NCI-H226 (cell line): ENCODE measurements around the gene OR2B6.

Source experiments
- DNase-seq: peaks from one replicate; pipeline ENCODE4 v3.0.0-alpha.2; 2015

Gene OR2B6

GRCh38 chr6:28001351-28001750 is 44.3 kb downstream of the OR2B6 start:
- DNase-seq: no peak

DNA sequence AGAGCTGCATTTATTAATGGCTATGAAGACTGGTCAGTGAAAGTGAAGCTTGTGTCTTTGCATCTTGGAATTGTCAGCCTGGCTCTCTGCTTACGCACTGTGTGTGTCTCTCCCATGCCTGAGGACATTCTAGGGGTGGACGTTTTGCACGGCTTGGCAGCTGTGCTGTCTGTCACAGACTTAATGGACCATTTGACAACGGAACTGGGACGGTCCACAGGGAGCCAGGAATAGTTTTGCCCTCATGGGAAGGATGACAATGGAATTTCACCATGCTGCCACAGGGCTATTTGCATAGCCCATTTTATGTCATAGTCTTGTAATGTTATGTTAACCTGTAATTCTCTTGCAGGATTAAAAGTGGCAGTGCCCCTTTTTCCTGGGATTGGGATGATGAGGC is 44.7 kb downstream of the OR2B6 start:
- no peak for DNase-seq

DNA sequence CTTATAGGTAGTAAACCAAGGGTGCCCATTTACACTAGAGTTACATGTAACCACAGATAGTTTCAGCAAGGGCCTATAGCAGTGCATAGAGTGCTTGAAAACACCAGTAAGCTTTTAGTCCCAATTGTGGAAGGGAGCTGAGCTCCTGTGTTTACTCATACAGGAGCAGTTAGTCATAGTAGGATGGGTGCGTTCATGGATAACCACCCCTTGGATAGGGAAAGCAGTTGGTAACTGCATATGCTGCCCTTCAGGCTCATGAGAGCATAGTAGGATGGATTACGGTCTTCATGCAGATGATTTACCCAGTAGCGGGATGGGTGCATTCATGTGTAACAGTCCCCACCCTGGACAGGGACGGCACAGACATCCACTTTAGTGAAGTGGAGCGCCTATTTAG is 45.1 kb downstream of the OR2B6 start:
- no peak for DNase-seq

- DNase-seq: no peak
Measured at GRCh38 chr6:28003059-28003458, 46.0 kb downstream of the OR2B6 start.

DNA sequence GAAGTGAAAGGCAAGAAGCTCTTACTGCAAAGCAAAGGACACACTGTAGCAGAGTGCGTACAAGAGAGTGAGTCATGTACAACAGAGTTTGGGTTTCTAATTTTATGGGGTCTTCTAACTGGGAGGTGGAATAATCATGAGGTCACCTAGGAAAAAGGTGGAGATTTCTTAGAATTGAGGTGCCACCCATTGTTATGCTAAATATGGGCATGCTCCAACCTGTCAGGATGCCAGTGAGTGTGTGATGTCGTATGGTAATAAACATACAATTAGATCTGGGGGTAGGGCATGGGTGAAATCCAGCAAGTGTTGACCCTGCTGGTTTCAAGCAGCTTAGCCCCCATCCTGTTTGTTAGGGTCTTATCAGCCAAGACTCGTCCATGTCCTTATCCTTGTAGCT is 46.6 kb downstream of the OR2B6 start:
- DNase-seq: no peak

GRCh38 chr6:28004350-28005151 is 47.5 kb downstream of the OR2B6 start:
- no peak for DNase-seq

GRCh38 chr6:28005152-28005890 is 48.3 kb downstream of the OR2B6 start:
- DNase-seq: no peak

GRCh38 chr6:28005975-28006374 is 48.9 kb downstream of the OR2B6 start:
- no peak for DNase-seq
